Measurements from ENCODE around the gene PGAP2.
"Not testable (repeated sequence)": the region's sequence is repeated elsewhere in the genome, so short reads cannot be mapped to it uniquely, and the experiment has no call there.

Gene PGAP2

GRCh38 chr11:3810951-3811350 lies 2.6 kb downstream of the PGAP2 start:
- H3K36me3 ChIP-seq (ENCODE audit: control insufficient read depth in 2 of 2, insufficient read depth in 1 of 2, low read length in 2 of 2), result peaks cover 0 to 6% of the 10 kb centered on the region in 2 experiments; a peak in 1 of 3 replicates
- H3K9me3 ChIP-seq (ENCODE audit: control insufficient read depth, insufficient read depth, low read depth, low read length), result no peaks in the 10 kb centered on the region
- CTCF ChIA-PET, result interaction anchor here (0.6 to 0.9 kb wide), 4 partner anchors 14 to 261 kb away, joined by 3 to 6 read pairs (median 4); no protein-coding TSS in a partner anchor
- TF ChIP-seq KLF10 (tag by site-specific recombination; IDR thresholded peaks at IDR 0.05), result no peak
- no peak for TF ChIP-seq ZNF792 (tag by site-specific recombination; IDR thresholded peaks at IDR 0.05)
- TF ChIP-seq ZNF521 (tag by site-specific recombination; IDR thresholded peaks at IDR 0.05), result no peak
- no peak for TF ChIP-seq ZNF623 (tag by site-specific recombination; IDR thresholded peaks at IDR 0.05)
- no peak for TF ChIP-seq ZNF660 (tag by site-specific recombination; IDR thresholded peaks at IDR 0.05)
- no peak for TF ChIP-seq ZNF132 (tag by site-specific recombination; IDR thresholded peaks at IDR 0.05; ENCODE audit: borderline replicate concordance)
- no peak for TF ChIP-seq GLI2 (tag by site-specific recombination; IDR thresholded peaks at IDR 0.05; ENCODE audit: borderline replicate concordance, low read depth)
- no peak for TF ChIP-seq MZF1 (tag by site-specific recombination; IDR thresholded peaks at IDR 0.05; ENCODE audit: borderline replicate concordance)
- no peak for TF ChIP-seq ZNF274 (IDR thresholded peaks at IDR 0.05; ENCODE audit: low read length)
- TF ChIP-seq ZNF274 (tag by site-specific recombination; IDR thresholded peaks at IDR 0.05; ENCODE audit: borderline replicate concordance), result no peak
- no peak overlapping the region for H3K27ac ChIP-seq (ENCODE audit: extremely low read depth, low read depth, low read length)
- H3K4me3 ChIP-seq (ENCODE audit: low read depth, low read length), result no peak overlapping the region
- POLR2A ChIA-PET, result interaction anchor here (1.7 kb wide), 1 partner anchor 30 kb away, joined by 5 read pairs; the partner anchor contains the start of gene RHOG
- no peaks in the 10 kb centered on the region for H3K4me1 ChIP-seq (ENCODE audit: control insufficient read depth, insufficient read depth, low read length)

- POLR2A ChIA-PET; H3K36me3 ChIP-seq (ENCODE audit: control insufficient read depth in 2 of 2, insufficient read depth in 1 of 2, low read length in 2 of 2); H3K4me1 ChIP-seq (ENCODE audit: control insufficient read depth, insufficient read depth, low read length); H3K4me3 ChIP-seq (ENCODE audit: low read depth, low read length); H3K27ac ChIP-seq (ENCODE audit: extremely low read depth, low read depth, low read length); H3K9me3 ChIP-seq (ENCODE audit: control insufficient read depth, insufficient read depth, low read depth, low read length): not testable (repeated sequence)
- CTCF ChIA-PET, result interaction anchor here (1.6 kb wide), 1 partner anchor 27 kb away, joined by 3 read pairs; no protein-coding TSS in a partner anchor
- TF ChIP-seq PRDM1 (tag by site-specific recombination; IDR thresholded peaks at IDR 0.05), result peak; percentile 99
- peak; percentile 97 for TF ChIP-seq ZNF121 (tag by site-specific recombination; IDR thresholded peaks at IDR 0.05)
- TF ChIP-seq ZNF366 (tag by site-specific recombination; conservative IDR thresholded peaks at IDR 0.05), result peak; percentile 22; the same call in 1 of the 2 replicates
Measured at GRCh38 chr11:3814832-3815231, 6.5 kb downstream of the PGAP2 start.

DNA sequence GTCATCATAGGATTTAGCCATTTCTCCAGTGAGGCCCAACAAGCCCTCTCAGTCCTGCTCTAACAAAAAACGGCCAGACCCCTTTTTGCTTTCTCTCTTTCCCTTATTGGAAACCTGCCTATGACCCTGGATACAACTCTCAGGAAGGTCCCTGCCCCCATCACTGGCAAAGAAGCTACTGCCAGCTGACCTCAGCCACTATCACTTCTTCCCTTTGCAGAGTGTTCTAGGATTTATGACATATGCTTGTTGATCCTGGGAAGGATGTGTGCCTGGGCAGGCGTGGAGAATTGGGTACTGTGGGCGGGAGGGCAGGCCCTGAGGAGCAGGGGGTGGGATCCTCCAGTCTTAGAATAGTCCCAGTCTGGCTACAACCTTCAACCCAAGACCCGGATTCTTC lies 7.5 kb downstream of the PGAP2 start:
- Histone ChIP-seq H3K4me3 (ENCODE audit: low read depth, low read length) (no peak overlapping the region), H3K27ac (ENCODE audit: extremely low read depth, low read depth, low read length) (no peak overlapping the region), H3K4me1 (ENCODE audit: control insufficient read depth, insufficient read depth, low read length) (no peaks in the 10 kb centered on the region), H3K9me3 (ENCODE audit: control insufficient read depth, insufficient read depth, low read depth, low read length) (no peaks in the 10 kb centered on the region), H3K36me3 (ENCODE audit: control insufficient read depth in 2 of 2, insufficient read depth in 1 of 2, low read length in 2 of 2) (peaks cover 0 to 7% of the 10 kb centered on the region in 2 experiments; a peak in 1 of 3 replicates)
- TF ChIP-seq ZNF76 (tag by site-specific recombination; IDR thresholded peaks at IDR 0.05; ENCODE audit: borderline replicate concordance, low read depth) (no peak), ZFHX2 (tag by site-specific recombination; conservative IDR thresholded peaks at IDR 0.05) (0 out of 2 replicates have a peak, but pooled peaks have one; percentile 20), ZNF341 (tag by site-specific recombination; IDR thresholded peaks at IDR 0.05; ENCODE audit: low read depth) (0 out of 2 replicates have a peak, but pooled peaks have one; percentile 12)
- ChIA-PET POLR2A (no interaction called here), CTCF (interaction anchor here (1.6 kb wide), 1 partner anchor 26 kb away, joined by 3 read pairs; no protein-coding TSS in a partner anchor)

DNA sequence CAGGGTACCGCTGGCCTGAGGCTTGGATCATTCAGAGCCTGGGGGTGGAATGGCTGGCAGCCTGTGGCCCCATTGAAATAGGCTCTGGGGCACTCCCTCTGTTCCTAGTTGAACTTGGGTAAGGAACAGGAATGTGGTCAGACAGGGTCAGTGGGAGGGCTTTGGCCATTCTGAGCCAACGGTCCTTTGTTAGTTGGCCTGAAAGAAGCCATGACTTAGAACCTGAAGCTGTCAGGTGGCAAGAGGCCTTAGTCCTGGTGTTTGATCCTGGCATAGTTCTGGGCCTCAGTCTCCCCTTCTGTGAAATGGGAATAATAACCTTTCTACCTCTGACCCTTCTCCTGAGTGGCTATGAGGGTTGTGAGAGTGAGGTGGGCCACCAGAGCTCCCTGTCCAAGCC lies 8.3 kb downstream of the PGAP2 start:
- Histone ChIP-seq H3K4me1 (ENCODE audit: control insufficient read depth, insufficient read depth, low read length) (no peaks in the 10 kb centered on the region), H3K27ac (ENCODE audit: extremely low read depth, low read depth, low read length) (no peak overlapping the region), H3K36me3 (ENCODE audit: control insufficient read depth in 2 of 2, insufficient read depth in 1 of 2, low read length in 2 of 2) (peaks cover 0 to 5% of the 10 kb centered on the region in 2 experiments; a peak in 1 of 3 replicates), H3K9me3 (ENCODE audit: control insufficient read depth, insufficient read depth, low read depth, low read length) (no peaks in the 10 kb centered on the region), H3K4me3 (ENCODE audit: low read depth, low read length) (no peak overlapping the region)
- ChIA-PET CTCF (no interaction called here), POLR2A (no interaction called here)
- TF ChIP-seq PRDM10 (tag by site-specific recombination; IDR thresholded peaks at IDR 0.05) (no peak), ZNF416 (tag by site-specific recombination; IDR thresholded peaks at IDR 0.05) (no peak), FEZF1 (tag by site-specific recombination; IDR thresholded peaks at IDR 0.05) (no peak), ZNF629 (tag by site-specific recombination; IDR thresholded peaks at IDR 0.05) (no peak), ZIC2 (tag by site-specific recombination; IDR thresholded peaks at IDR 0.05) (no peak)
